Upper lobe of left lung (tissue), 6 donors: ENCODE data around the gene ITGBL1. TPM values are rescaled to one million over a fixed set of nuclear protein-coding genes. Genes with fewer than 3 reads are reported as not detected.
A peak's percentile ranks its signal among the peaks of the same experiment; 100 is the strongest.

ENCODE experiments used
- ATAC-seq, 2 donors: fragments of 200-7000 bp; cut with Tn5 transposase; one replicate each; pipeline ENCODE4 v1.9.1; 2022; ENCODE audit warnings: mild to moderate bottlenecking in 2 of 2, moderate library complexity in 2 of 2; ENCODE audit not compliant: low FRiP score in 2 of 2
- DNase-seq, 2 donors: peaks; one replicate each; pipeline ENCODE4 v3.0.0-alpha.2; 2019 to 2020
- H3K27ac ChIP-seq, 4 donors: fragments of 200-600 bp; sonication (generic); one replicate each; pipeline ENCODE4 v1.5.1; 2016 to 2019
- H3K27me3 ChIP-seq, 4 donors: fragments of 200-600 bp; sonication (generic); one replicate each; pipeline ENCODE4 v1.5.1; 2017 to 2019
- H3K36me3 ChIP-seq, 4 donors: fragments of 200-600 bp; sonication (generic); one replicate each; pipeline ENCODE4 v1.5.1; 2016 to 2019
- H3K4me1 ChIP-seq, 4 donors: fragments of 200-600 bp; sonication (generic); one replicate each; pipeline ENCODE4 v1.5.1; 2018 to 2019
- H3K4me3 ChIP-seq, 4 donors: fragments of 200-600 bp; sonication (generic); one replicate each; pipeline ENCODE4 v1.5.1; 2017 to 2019; ENCODE audit warnings: mild to moderate bottlenecking in 2 of 4, moderate library complexity in 1 of 4
- H3K9me3 ChIP-seq, 4 donors: fragments of 200-600 bp; sonication (generic); one replicate each; pipeline ENCODE4 v1.5.1; 2018 to 2019
- EP300 ChIP-seq, 4 donors: sonication (generic); formaldehyde crosslinking; IDR thresholded peaks; one replicate each; pipeline ENCODE4 v1.5.1; 2017; ENCODE audit warnings: antibody characterized with exemption in 4 of 4, control low read depth in 2 of 4
- POLR2A ChIP-seq, 4 donors: fragments of 450-650 bp; IDR thresholded peaks; one replicate each; pipeline ENCODE4 v1.5.1; 2016 to 2017; ENCODE audit warnings: antibody characterized with exemption in 4 of 4, mild to moderate bottlenecking in 2 of 4
- POLR2AphosphoS5 ChIP-seq, 2 donors: sonication (generic); formaldehyde crosslinking; IDR thresholded peaks; one replicate each; pipeline ENCODE4 v1.5.1; 2017; ENCODE audit warnings: antibody characterized with exemption in 2 of 2
- WGBS, 2 donors: methylation state at CpG; one replicate each; pipeline ENCODE4 v1.1.5; 2017 to 2018; 5-methylcytosine and 5-hydroxymethylcytosine counted together
- total RNA-seq, 6 donors: library from RNA; depleted of rRNA in 4 of 6; stranded (reverse); fragments of >200 nt in 4 of 6; gene quantifications; one replicate each; pipeline versions ENCODE4 v1.1.0 to v1.2.1, GENCODE V29; 2016 to 2021
- TF ChIP-seq, protein P1 (sequence below), 6 experiments: fragments of 450-650 bp in 4 of 6; fragments of 200-600 bp in 2 of 6; sonication (generic) in 2 of 6; IDR thresholded peaks; one replicate each; pipeline ENCODE4 v1.5.1; 2016 to 2019; ENCODE audit warnings: antibody characterized with exemption in 6 of 6
- donor health status: DM: no; HTN: no; CAD: no; lungs with moderate emphysema.
- donor health status: DM: no; HTN: yes; CAD: no; lungs with severe emphysema.

Gene ITGBL1
- total RNA-seq, 6 donors from 2014 or later = 5.2 to 51.9 (median 21.9) TPM

GRCh38 chr13:101703838-101704237, 251.4 kb downstream of the ITGBL1 start:
- TF ChIP-seq POLR2AphosphoS5 (IDR thresholded peaks at IDR 0.05) (no peak), EP300 (IDR thresholded peaks at IDR 0.05) (no peak), POLR2A (IDR thresholded peaks at IDR 0.05) (no peak)
- TF ChIP-seq, protein P1, sequence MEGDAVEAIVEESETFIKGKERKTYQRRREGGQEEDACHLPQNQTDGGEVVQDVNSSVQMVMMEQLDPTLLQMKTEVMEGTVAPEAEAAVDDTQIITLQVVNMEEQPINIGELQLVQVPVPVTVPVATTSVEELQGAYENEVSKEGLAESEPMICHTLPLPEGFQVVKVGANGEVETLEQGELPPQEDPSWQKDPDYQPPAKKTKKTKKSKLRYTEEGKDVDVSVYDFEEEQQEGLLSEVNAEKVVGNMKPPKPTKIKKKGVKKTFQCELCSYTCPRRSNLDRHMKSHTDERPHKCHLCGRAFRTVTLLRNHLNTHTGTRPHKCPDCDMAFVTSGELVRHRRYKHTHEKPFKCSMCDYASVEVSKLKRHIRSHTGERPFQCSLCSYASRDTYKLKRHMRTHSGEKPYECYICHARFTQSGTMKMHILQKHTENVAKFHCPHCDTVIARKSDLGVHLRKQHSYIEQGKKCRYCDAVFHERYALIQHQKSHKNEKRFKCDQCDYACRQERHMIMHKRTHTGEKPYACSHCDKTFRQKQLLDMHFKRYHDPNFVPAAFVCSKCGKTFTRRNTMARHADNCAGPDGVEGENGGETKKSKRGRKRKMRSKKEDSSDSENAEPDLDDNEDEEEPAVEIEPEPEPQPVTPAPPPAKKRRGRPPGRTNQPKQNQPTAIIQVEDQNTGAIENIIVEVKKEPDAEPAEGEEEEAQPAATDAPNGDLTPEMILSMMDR (IDR thresholded peaks at IDR 0.05) = no peak
- ATAC-seq (no peak), DNase-seq (no peak)
- Histone ChIP-seq H3K4me1 (peaks cover 0 to 3% (median 0%) of the 10 kb centered on the region in 4 donors), H3K4me3 (no peak overlapping the region), H3K27me3 (no peaks in the 10 kb centered on the region), H3K36me3 (no peaks in the 10 kb centered on the region), H3K9me3 (no peaks in the 10 kb centered on the region), H3K27ac (no peak overlapping the region)
- 82 to 84% methylated on average over 3 of the region's 3 CpGs for WGBS, 2 donors

DNA sequence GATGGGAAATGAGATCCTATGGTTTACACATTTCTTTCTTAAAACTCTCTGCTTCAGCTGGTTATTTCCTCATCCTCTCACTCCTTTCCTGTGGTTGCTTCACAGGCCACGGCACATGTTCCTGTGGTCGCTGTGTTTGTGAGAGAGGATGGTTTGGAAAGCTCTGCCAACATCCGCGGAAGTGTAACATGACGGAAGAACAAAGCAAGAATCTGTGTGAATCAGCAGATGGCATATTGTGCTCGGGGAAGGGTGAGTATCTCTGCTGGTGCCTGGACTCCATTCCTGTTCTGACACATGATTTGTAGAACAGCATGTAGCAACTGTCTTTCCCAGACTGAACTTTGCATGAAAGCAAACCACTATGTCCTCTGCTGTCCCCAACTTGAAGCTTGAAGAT, 254.2 kb downstream of the ITGBL1 start:
- 15 to 31% methylated on average over 6 of the region's 6 CpGs for WGBS, 2 donors
- no peaks in the 10 kb centered on the region for H3K36me3 ChIP-seq
- H3K27ac ChIP-seq = no peak overlapping the region
- peaks cover 0 to 3% (median 0%) of the 10 kb centered on the region in 4 donors for H3K4me1 ChIP-seq
- DNase-seq = peak in 1 of 2 donors; percentile 43
- H3K27me3 ChIP-seq = no peaks in the 10 kb centered on the region
- no peaks in the 10 kb centered on the region for H3K9me3 ChIP-seq
- no peak for TF ChIP-seq POLR2A (IDR thresholded peaks at IDR 0.05)
- TF ChIP-seq POLR2AphosphoS5 (IDR thresholded peaks at IDR 0.05) = peak; percentile 59 to 65
- TF ChIP-seq, protein P1 (IDR thresholded peaks at IDR 0.05) = no peak
- TF ChIP-seq EP300 (IDR thresholded peaks at IDR 0.05) = peak in 1 of 4 donors; percentile 30
- ATAC-seq = peak in 1 of 2 donors; percentile 53
- H3K4me3 ChIP-seq = no peak overlapping the region

GRCh38 chr13:101707659-101708058, 255.2 kb downstream of the ITGBL1 start:
- WGBS, 2 donors = 80 to 94% methylated on average over 2 of the region's 2 CpGs
- no peaks in the 10 kb centered on the region for H3K36me3 ChIP-seq
- H3K4me1 ChIP-seq = peaks cover 0 to 3% (median 0%) of the 10 kb centered on the region in 4 donors
- DNase-seq = no peak
- H3K27ac ChIP-seq = no peak overlapping the region
- no peak for TF ChIP-seq POLR2A (IDR thresholded peaks at IDR 0.05)
- TF ChIP-seq POLR2AphosphoS5 (IDR thresholded peaks at IDR 0.05) = no peak
- TF ChIP-seq, protein P1 (IDR thresholded peaks at IDR 0.05) = no peak
- TF ChIP-seq EP300 (IDR thresholded peaks at IDR 0.05) = no peak
- no peaks in the 10 kb centered on the region for H3K9me3 ChIP-seq
- H3K4me3 ChIP-seq = no peak overlapping the region
- H3K27me3 ChIP-seq = no peaks in the 10 kb centered on the region
- no peak for ATAC-seq

- no peak for TF ChIP-seq POLR2AphosphoS5 (IDR thresholded peaks at IDR 0.05)
- TF ChIP-seq POLR2A (IDR thresholded peaks at IDR 0.05) = no peak
- ATAC-seq (no peak), DNase-seq (no peak)
- Histone ChIP-seq H3K27ac (no peak overlapping the region), H3K9me3 (no peaks in the 10 kb centered on the region), H3K27me3 (no peaks in the 10 kb centered on the region), H3K4me3 (no peak overlapping the region), H3K4me1 (peaks cover 0 to 3% (median 0%) of the 10 kb centered on the region in 4 donors), H3K36me3 (no peaks in the 10 kb centered on the region)
- 83 to 89% methylated on average over 1 of the region's 1 CpG for WGBS, 2 donors
Observed at GRCh38 chr13:101708115-101708514, 255.6 kb downstream of the ITGBL1 start.

DNA sequence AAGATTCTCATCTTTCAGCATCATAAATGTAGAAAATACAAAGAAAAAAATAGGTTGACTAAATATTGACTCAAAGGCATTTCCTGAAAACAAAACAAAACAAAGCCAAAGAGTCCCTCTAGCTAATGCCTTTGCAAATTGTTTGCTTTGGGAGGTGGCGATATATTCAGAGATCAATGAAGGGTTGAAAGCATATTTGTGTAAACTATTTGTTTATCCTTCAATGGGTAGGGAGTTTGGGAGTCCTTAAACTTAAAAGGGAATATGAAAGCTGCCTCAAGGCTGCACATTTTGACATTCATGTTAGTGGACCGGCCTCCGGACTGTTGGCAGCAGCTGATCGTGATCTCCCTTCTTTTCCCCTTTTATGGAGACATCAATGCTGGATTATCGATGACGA, 257.5 kb downstream of the ITGBL1 start:
- Histone ChIP-seq H3K4me3 (no peak overlapping the region), H3K4me1 (peaks cover 0 to 3% (median 0%) of the 10 kb centered on the region in 4 donors), H3K36me3 (no peaks in the 10 kb centered on the region), H3K9me3 (no peaks in the 10 kb centered on the region), H3K27ac (no peak overlapping the region), H3K27me3 (no peaks in the 10 kb centered on the region)
- 86 to 91% methylated on average over 6 of the region's 6 CpGs for WGBS, 2 donors
- no peak for DNase-seq
- TF ChIP-seq, protein P1 (IDR thresholded peaks at IDR 0.05) = no peak
- no peak for TF ChIP-seq POLR2AphosphoS5 (IDR thresholded peaks at IDR 0.05)
- TF ChIP-seq POLR2A (IDR thresholded peaks at IDR 0.05) = no peak
- no peak for TF ChIP-seq EP300 (IDR thresholded peaks at IDR 0.05)
- no peak for ATAC-seq
